Ectodermal cell (in vitro differentiated cells): ENCODE results near the gene DSC2.

ENCODE experiments used
- H3K27ac ChIP-seq: 2 replicates; pipeline ENCODE4 v1.7.0; 2013; ENCODE audit warnings: mild to moderate bottlenecking, low read depth, low read length; ENCODE audit not compliant: insufficient read depth, poor library complexity, severe bottlenecking
- H3K27me3 ChIP-seq: 2 replicates; pipeline ENCODE4 v1.7.0; 2013; ENCODE audit warnings: mild to moderate bottlenecking, low read length; ENCODE audit not compliant: insufficient read depth, control insufficient read depth, poor library complexity, severe bottlenecking
- H3K36me3 ChIP-seq: one replicate; pipeline ENCODE4 v1.7.0; 2013; ENCODE audit warnings: low read length; ENCODE audit not compliant: control insufficient read depth, insufficient read depth
- H3K4me1 ChIP-seq: one replicate; pipeline ENCODE4 v1.7.0; 2013; ENCODE audit warnings: low read length; ENCODE audit not compliant: control insufficient read depth, insufficient read depth
- H3K4me3 ChIP-seq: 2 replicates; pipeline ENCODE4 v1.7.0; 2013; ENCODE audit warnings: low read depth, low read length, control low read depth; ENCODE audit not compliant: insufficient read depth
- H3K9me3 ChIP-seq: 2 replicates; pipeline ENCODE4 v1.7.0; 2013; ENCODE audit warnings: mild to moderate bottlenecking, low read length, moderate library complexity; ENCODE audit not compliant: control insufficient read depth
- WGBS, 2 experiments: methylation state at CpG; one replicate each; pipeline ENCODE4 v1.1.7; 2013; ENCODE audit warnings: missing lambda C conversion rate in 2 of 2; 5-methylcytosine and 5-hydroxymethylcytosine counted together

The DSC2 gene

GRCh38 chr18:31099450-31100230 is 2.6 kb downstream of the DSC2 start:
- Histone ChIP-seq H3K27ac (no peak overlapping the region), H3K27me3 (peaks cover 8% of the 10 kb centered on the region), H3K4me3 (peak overlapping the region; percentile 75), H3K36me3 (no peaks in the 10 kb centered on the region), H3K9me3 (no peaks in the 10 kb centered on the region), H3K4me1 (no peaks in the 10 kb centered on the region)
- 78 to 82% methylated on average over 9 of the region's 10 CpGs for WGBS, 2 experiments

- no peaks in the 10 kb centered on the region for H3K36me3 ChIP-seq
- H3K27me3 ChIP-seq: peaks cover 8% of the 10 kb centered on the region
- H3K27ac ChIP-seq: no peak overlapping the region
- no peaks in the 10 kb centered on the region for H3K9me3 ChIP-seq
- H3K4me1 ChIP-seq: no peaks in the 10 kb centered on the region
- no peak overlapping the region for H3K4me3 ChIP-seq
Measured at GRCh38 chr18:31098878-31099277, 3.3 kb downstream of the DSC2 start.

GRCh38 chr18:31097666-31098065 is 4.6 kb downstream of the DSC2 start:
- Histone ChIP-seq H3K27me3 (peaks cover 3% of the 10 kb centered on the region), H3K36me3 (no peaks in the 10 kb centered on the region), H3K4me3 (no peak overlapping the region), H3K4me1 (no peaks in the 10 kb centered on the region), H3K27ac (no peak overlapping the region), H3K9me3 (no peaks in the 10 kb centered on the region)
- WGBS, 2 experiments: 100% methylated on average over 1 to 2 of the region's 3 CpGs

- WGBS, 2 experiments: 100% methylated on average over 2 of the region's 2 CpGs
- H3K36me3 ChIP-seq: no peaks in the 10 kb centered on the region
- no peaks in the 10 kb centered on the region for H3K4me1 ChIP-seq
- no peak overlapping the region for H3K4me3 ChIP-seq
- H3K9me3 ChIP-seq: no peaks in the 10 kb centered on the region
- no peak overlapping the region for H3K27ac ChIP-seq
- H3K27me3 ChIP-seq: no peaks in the 10 kb centered on the region
Measured at GRCh38 chr18:31093880-31094279, 8.3 kb downstream of the DSC2 start.

GRCh38 chr18:31093294-31093693 is 8.9 kb downstream of the DSC2 start:
- H3K27me3 ChIP-seq: no peaks in the 10 kb centered on the region
- WGBS, 2 experiments: 86 to 98% methylated on average over 2 to 3 of the region's 3 CpGs
- H3K4me1 ChIP-seq: no peaks in the 10 kb centered on the region
- H3K27ac ChIP-seq: no peak overlapping the region
- H3K4me3 ChIP-seq: no peak overlapping the region
- no peaks in the 10 kb centered on the region for H3K9me3 ChIP-seq
- H3K36me3 ChIP-seq: no peaks in the 10 kb centered on the region

- 81 to 94% methylated on average over 1 of the region's 1 CpG for WGBS, 2 experiments
Measured at GRCh38 chr18:31091350-31091749, 10.9 kb downstream of the DSC2 start.

GRCh38 chr18:31088532-31088931 is 13.7 kb downstream of the DSC2 start:
- Histone ChIP-seq H3K27ac (no peak overlapping the region), H3K4me3 (no peak overlapping the region), H3K36me3 (peaks cover 13% of the 10 kb centered on the region), H3K4me1 (no peaks in the 10 kb centered on the region), H3K27me3 (no peaks in the 10 kb centered on the region), H3K9me3 (no peaks in the 10 kb centered on the region)
- 87 to 94% methylated on average over 3 of the region's 3 CpGs for WGBS, 2 experiments

More at GRCh38 chr18:31091350-31091749, 10.9 kb downstream of the DSC2 start:
- no peaks in the 10 kb centered on the region for H3K9me3 ChIP-seq
- no peaks in the 10 kb centered on the region for H3K4me1 ChIP-seq
- no peak overlapping the region for H3K27ac ChIP-seq
- H3K4me3 ChIP-seq: no peak overlapping the region
- H3K36me3 ChIP-seq: peaks cover 13% of the 10 kb centered on the region
- no peaks in the 10 kb centered on the region for H3K27me3 ChIP-seq

- Histone ChIP-seq H3K4me1 (no peaks in the 10 kb centered on the region), H3K9me3 (no peaks in the 10 kb centered on the region), H3K27ac (no peak overlapping the region), H3K27me3 (no peaks in the 10 kb centered on the region), H3K36me3 (peaks cover 6% of the 10 kb centered on the region), H3K4me3 (no peak overlapping the region)
- 92 to 100% methylated on average over 2 of the region's 3 CpGs for WGBS, 2 experiments
Measured at GRCh38 chr18:31079973-31080372, 22.2 kb downstream of the DSC2 start.

- H3K27me3 ChIP-seq: no peaks in the 10 kb centered on the region
- 88 to 93% methylated on average over 1 of the region's 1 CpG for WGBS, 2 experiments
- peaks cover 6% of the 10 kb centered on the region for H3K36me3 ChIP-seq
Measured at GRCh38 chr18:31077878-31078277, 24.3 kb downstream of the DSC2 start.

GRCh38 chr18:31072175-31072574 is 30.0 kb downstream of the DSC2 start:
- WGBS, 2 experiments: 92 to 99% methylated on average over 3 to 4 of the region's 4 CpGs
- no peak overlapping the region for H3K4me3 ChIP-seq
- no peaks in the 10 kb centered on the region for H3K9me3 ChIP-seq
- H3K27me3 ChIP-seq: no peaks in the 10 kb centered on the region
- no peak overlapping the region for H3K27ac ChIP-seq
- peaks cover 6% of the 10 kb centered on the region for H3K36me3 ChIP-seq
- no peaks in the 10 kb centered on the region for H3K4me1 ChIP-seq

More at GRCh38 chr18:31077878-31078277, 24.3 kb downstream of the DSC2 start:
- H3K4me1 ChIP-seq: no peaks in the 10 kb centered on the region
- no peaks in the 10 kb centered on the region for H3K9me3 ChIP-seq
- H3K27ac ChIP-seq: no peak overlapping the region
- no peak overlapping the region for H3K4me3 ChIP-seq
